GM20000 (cell line): Measurements from ENCODE around the gene ARIH1.

Experiments
- DNase-seq: peaks from one replicate; pipeline ENCODE4 v3.0.0; 2012; ENCODE audit warnings: low spot score
- TF ChIP-seq, protein P1 (sequence below): IDR thresholded peaks from 2 replicates; pipeline ENCODE4 v1.5.1; 2012; ENCODE audit warnings: mild to moderate bottlenecking, control low read depth; ENCODE audit errors: extremely low read depth, missing control alignments

ARIH1 gene

DNA sequence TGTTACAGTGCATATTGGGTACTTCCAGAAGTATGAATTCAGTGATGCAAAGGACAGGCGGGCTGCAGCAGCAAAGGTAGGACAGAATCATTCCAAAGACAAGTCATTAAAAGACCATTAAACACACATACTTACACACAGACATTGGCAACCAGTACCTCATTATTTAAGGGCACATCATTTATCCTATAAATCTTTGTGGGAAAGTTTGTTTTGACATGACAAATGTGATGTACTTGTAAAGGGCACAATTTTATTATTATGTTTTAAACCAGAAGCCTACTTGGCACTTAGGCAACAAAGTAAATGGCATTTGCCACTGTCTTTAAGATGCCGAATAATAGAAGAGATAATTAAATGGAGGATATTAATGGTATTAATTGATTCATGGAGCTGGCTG is 22.7 kb downstream of the ARIH1 start:
- DNase-seq, result no peak
- TF ChIP-seq, protein P1, sequence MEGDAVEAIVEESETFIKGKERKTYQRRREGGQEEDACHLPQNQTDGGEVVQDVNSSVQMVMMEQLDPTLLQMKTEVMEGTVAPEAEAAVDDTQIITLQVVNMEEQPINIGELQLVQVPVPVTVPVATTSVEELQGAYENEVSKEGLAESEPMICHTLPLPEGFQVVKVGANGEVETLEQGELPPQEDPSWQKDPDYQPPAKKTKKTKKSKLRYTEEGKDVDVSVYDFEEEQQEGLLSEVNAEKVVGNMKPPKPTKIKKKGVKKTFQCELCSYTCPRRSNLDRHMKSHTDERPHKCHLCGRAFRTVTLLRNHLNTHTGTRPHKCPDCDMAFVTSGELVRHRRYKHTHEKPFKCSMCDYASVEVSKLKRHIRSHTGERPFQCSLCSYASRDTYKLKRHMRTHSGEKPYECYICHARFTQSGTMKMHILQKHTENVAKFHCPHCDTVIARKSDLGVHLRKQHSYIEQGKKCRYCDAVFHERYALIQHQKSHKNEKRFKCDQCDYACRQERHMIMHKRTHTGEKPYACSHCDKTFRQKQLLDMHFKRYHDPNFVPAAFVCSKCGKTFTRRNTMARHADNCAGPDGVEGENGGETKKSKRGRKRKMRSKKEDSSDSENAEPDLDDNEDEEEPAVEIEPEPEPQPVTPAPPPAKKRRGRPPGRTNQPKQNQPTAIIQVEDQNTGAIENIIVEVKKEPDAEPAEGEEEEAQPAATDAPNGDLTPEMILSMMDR, result no peak

DNA sequence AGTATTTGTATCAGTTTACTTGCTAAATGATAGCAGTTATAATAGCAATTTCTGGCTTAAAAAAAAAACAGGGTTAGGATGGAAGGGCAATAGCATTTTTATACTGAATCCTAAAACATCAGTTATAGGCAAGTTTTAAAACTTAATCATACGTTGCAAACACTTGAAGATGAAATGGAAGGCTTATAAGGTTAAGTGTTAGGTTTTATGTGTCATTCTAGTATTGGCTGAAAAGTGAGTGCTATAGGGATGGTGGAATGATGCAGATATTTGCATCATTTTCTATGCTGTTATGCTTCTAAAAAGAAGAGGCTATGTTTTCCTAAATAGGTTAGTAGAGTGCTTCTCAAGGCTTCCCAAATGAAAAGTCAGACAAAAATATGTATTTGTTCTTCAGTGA is 23.3 kb downstream of the ARIH1 start:
- no peak for DNase-seq
- TF ChIP-seq, protein P1, result no peak

DNA sequence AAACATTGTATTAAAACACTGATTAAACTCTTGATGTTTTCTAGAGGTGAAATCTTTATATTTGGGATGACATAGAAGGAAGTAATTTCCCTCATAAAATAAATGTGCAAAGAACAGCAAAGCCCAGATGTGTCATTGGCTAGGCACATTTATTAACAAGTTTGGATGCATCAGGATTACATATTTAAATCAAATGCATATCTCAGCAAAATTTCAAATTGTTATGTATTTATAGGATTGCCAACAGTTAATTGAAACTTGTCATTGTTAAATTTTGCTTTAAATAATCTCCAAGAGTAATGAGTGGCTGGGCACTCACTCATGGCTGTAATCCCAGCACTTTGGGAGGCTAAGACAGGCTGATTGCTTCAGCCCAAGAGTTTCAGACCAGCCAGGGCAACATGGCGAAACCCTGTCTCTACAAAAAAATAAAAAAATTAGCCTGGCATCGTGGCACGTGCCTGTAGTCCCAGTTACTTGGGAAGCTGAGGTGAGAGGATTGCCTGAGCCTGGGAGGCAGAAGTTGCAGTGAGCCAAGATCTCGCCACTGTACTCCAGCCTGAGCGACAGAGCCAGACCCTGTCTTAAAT is 28.2 kb downstream of the ARIH1 start:
- TF ChIP-seq, protein P1, result no peak
- DNase-seq, result no peak

DNA sequence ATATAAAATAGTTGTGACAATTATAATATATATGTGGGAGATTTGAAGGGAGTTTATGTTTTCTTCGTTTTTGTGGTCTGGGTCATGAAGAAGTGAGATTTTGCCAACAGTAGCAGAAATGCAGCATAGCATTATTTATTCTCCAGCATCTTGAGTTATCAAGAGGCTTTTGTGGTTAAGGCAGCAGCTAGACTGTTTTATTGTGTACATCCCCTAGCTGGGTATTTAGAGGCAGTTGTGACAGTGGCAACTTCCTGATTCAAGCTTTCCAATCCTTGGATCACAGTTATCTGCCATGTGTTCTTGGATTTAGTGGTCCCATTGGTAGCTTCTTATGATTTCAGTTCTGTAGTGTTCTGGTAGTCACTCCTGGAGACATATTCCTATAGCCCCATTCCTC is 29.0 kb downstream of the ARIH1 start:
- no peak for DNase-seq
- TF ChIP-seq, protein P1, result no peak

DNA sequence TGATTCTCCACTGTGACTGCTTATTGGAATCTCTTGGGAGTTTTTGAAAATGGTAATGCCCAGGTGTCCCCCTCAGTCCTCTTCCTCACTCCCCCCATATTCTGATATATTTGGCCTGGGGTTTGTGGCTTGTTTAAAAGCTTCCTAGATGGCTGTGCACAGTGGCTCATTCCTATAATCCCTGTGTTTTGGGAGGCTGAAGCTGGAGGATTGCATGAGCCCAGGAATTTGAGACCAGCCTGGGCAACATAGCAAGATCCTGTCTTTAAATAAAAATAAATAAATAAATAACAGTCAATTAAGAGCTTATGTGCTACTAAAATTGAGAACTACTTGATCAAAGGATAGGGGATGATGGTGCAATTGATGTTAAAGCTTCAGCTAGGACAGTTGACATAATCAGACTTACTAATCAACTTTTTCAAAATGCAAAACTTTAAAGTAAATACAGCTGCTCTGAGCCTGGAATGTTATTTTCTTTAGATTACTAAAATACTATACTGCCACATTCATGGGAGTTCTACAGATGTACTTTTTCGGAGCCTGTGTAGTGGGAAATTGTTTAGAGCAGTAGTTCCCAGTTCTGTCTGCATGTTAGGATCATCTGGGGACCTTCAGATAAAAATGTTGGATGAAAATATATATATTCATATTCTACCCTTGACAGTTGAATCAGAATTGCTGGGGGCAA is 33.4 kb downstream of the ARIH1 start:
- DNase-seq, result no peak
- TF ChIP-seq, protein P1, result no peak

DNA sequence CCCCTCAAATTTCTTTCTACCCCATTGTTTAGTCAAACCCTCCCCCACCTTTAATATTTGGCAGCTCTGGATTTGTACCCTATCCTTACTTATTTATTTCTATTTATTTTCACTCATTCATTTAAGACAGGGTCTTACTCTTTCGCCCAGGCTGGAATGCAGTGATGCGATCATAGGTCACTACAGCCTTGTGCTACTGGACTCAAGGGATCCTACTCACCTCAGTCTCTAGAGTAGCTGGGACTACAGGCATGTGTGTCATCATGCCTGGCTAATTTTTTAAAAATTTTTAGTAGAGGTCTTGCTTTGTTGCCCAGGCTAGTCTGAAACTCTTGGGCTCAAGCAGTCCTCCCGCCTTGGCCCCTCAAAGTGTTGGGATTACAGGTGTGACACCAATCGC is 35.4 kb downstream of the ARIH1 start:
- DNase-seq, result no peak
- TF ChIP-seq, protein P1, result no peak

DNA sequence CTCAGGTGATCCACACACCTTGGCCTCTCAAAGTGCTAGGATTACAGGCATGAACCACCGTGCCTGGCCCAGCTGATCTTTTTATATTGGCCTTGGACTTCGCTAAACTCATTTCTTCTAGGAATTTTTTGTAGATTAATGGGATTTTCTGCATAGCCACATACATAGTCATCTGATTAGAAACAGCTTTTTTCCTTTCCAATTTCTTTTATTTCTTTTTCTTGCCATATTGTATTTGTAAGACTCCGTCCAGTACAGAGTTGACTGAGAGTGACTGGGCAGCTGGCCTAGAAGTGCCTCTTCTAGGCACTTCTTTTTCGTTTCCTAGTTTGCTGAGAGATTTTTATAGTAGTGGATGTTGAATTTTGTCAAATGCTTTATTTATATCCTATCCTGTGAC is 37.4 kb downstream of the ARIH1 start:
- TF ChIP-seq, protein P1, result no peak
- DNase-seq, result no peak
